CD1c-positive myeloid dendritic cell (primary cell): Measurements from ENCODE around the gene MAST1.
"Not testable (repeated sequence)": the region's sequence is repeated elsewhere in the genome, so short reads cannot be mapped to it uniquely, and the experiment has no call there.

Source experiments
- DNase-seq: peaks from one replicate; pipeline ENCODE4 v3.0.0-alpha.2; 2016; ENCODE audit errors: extremely low spot score

MAST1 gene

DNA sequence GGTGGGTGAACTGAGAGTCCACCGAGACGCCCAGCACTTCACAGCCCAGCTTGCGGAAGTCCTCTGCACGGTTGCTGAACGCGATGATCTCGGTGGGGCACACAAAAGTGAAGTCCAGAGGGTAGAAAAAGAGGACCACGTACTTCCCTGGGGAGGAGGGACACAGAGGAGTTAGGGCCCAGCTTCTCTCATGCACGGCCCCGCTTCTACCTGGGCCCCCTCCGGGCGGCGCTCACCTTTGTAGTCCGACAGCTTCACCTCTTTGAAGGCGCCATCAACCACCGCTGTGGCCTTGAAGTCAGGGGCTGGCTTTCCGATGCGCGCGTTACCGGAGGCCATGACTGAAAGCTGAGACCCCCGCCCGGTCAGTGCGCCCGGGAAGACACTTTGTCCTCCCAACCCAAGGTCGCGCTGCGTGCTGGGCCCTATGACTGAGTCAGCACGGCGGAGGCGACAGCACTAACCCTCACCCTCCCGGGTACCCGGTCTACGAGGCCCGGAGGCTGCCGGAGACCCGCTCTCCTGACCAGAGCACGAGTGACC, 37.3 kb upstream of the MAST1 start:
- no peak for DNase-seq

DNA sequence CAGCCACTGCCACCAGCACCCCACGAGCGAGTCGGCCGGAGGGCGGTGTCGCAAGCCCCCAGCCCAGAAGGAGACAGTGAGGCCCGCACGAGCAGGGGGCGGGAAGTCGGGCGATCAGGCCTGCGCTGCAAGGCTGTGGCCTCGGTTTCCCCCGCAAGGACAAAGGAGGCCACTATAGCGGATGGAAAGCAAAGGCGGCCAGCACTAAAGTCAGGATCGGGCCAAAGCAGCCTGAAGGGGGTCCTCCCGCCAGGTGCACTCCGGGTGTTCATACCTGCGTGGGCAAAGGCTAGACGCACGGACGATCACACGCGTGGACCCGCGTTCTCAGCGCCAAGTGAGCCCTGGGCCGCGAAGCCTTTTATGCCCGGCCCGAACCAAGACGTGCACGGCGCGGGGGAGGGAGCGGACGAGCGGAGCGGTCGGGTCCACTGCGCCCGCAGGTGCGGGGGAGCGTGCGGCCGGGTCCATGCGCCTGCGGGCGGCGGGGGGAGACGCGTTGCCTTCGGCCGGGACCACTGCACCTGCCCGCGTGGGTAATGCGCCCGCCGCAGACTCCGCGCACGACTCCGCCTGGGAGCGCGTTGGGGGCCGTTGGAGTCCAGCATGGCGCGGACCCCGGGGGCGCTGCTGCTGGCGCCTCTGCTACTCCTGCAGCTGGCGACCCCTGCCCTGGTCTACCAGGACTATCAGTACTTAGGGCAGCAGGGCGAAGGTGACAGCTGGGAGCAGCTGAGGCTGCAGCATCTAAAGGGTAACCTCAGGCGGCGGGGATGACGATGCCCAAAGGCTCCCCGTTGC, 36.6 kb upstream of the MAST1 start, which contains the start of the genes PRDX2 and THSD8:
PRDX2 (minus strand) TSS at position 335 of the 801 bp plus-strand sequence. CDS start 539 bp downstream, outside the sequence.
THSD8 (plus strand) TSS at position 604 of the 801 bp plus-strand sequence; CDS start at position 607, 3 bp downstream.
- DNase-seq, result peak; percentile 57

DNA sequence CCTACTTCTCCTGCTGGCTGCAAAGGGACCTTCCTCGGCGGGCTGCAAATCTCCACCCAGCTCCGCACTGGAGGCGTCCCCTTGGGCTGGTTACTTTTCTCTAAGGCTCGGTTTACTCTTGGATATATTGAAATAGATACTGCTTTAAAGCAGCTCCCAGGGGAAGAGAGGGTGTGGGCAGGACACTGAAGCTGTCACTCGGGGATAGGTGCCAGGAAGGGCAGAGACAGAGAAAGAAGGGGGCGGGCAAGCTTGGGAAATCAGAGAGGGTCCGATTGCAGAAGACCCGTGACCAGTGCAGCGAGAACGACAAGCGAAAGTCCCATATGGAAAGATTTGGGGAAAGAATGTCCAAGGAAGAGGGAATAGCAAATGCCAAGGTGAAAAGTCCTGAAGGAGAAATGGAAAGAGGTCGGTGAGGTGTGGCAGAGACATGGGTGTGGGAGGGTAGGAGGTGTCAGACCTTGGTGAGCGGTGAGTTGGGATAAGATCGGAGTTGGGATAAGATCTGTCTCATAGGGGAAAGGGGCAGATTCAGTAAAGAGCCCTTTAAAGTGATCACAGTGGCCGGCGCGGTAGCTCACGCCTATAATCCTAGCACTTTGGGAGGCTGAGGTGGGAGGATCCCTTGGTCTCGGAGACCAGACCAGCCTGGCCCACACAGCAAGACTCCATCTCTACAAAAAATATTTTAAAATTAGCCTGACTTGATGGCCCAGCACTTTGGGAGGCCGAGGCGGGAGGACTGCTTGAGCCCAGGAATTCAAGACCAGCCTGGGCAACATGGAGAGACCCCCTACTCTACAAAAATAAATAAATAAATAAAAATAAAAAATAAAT, 35.8 kb upstream of the MAST1 start:
- DNase-seq, result peak; percentile 7

DNA sequence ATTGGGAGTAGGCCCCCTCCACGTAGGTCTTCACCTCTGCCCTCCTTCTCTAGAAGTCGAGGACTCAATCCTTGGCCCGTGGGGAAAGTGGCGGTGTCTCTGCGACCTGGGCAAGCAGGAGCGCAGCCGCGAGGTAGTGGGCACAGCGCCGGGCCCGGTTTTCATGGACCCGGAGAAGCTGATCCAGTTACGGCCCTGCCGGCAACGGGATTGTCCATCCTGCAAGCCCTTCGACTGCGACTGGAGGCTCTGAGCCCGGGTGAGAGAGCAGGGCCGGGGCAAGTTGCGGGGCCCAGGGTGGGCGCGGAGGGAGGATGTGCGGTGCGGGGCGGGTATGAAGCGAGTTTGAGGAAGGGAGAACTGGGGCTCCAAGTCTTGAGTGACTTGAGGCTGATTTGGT, 34.3 kb upstream of the MAST1 start:
- no peak for DNase-seq

DNA sequence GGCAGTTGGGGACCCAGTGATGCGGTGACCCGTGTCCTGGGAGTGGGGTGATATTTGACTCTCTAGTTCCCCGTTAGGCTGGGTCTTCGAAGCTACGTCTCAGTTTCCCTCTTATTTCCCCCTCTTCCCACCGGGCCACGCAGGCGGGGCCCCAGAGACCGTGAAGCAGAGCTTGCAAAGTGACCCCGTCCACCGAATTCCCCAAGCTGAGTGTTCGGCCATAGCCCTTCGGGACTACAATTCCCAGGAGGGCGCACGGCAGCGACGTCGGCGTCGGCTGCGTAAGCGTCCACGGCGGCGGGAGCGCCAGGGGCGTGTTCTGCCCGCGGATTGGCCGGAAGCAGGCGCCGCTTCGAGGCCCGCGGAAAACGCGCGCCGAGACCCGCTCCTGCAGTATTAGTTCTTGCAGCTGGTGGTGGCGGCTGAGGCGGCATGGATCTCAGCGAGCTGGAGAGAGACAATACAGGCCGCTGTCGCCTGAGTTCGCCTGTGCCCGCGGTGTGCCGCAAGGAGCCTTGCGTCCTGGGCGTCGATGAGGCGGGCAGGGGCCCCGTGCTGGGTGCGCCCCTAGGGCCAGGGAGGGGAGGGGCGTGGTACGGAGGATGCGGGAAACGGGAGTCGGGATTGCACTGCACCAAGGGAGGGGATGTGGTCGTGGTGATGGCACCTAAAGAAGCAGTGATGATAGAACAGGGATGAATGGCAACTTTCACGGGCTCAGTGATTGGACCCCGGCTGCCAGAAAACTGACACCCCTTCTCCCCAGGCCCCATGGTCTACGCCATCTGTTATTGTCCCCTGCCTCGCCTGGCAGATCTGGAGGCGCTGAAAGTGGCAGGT, 31.9 kb upstream of the MAST1 start, which contains the start of gene RNASEH2A:
RNASEH2A (plus strand) TSS at position 343 of the 840 bp plus-strand sequence; CDS start at position 433, 90 bp downstream.
- DNase-seq, result peak; percentile 94

DNA sequence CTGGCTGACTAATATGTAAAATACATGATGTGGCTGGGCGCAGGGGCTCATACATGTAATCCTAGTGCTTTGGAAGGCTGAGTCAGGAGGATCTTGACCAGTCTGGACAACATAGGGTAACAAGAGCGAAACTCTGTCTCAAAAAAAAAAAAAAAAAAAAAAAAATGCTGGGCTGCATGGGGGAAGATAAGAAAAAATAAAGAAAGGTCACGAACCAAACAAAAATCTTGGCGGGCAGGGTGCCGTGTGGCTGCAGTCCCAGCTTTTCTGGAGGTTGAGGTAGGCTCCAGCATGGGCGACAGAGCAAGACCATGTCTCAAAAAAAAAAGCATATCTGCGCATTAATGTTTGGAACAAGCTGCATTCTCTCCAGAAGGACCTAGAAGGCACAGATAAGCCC, 23.2 kb upstream of the MAST1 start:
- DNase-seq, result no peak

DNA sequence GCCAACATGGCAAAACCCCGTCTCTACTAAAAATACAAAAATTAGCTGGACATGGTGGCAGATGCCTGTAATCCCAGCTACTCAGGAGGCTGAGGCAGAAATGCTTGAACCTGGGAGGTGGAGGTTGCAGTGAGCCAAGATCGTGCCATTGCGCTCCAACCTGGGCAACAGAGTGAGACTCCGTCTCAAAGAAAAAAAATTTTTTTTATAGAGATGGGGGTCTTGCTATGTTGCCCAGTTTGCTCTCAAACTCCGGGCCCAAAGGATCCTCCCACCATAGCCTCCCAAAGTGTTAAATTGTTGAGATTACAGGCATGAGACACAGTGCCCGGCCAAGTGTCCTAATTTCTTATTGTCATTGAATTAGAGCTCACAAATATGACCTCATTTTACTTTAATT, 21.1 kb upstream of the MAST1 start:
- DNase-seq, result not testable (repeated sequence)

DNA sequence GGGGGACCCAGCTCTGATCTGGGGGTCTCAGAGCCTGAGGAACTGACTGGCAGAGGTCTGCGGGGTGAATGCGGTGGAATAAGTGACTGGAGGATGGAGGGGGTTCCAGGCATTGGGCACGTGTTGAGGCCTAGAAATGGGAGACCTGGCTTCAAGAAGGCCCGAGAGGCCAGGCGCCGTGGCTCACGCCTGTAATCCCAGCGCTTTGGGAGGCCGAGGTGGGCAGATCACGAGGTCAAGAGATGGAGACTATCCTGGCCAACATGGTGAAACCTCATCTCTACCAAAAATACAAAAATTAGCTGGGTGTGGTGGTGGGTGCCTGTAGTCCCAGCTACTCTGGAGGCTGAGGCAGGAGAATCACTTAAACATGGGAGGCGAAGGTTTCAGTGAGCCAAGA, 20.5 kb upstream of the MAST1 start:
- DNase-seq, result not testable (repeated sequence)

DNA sequence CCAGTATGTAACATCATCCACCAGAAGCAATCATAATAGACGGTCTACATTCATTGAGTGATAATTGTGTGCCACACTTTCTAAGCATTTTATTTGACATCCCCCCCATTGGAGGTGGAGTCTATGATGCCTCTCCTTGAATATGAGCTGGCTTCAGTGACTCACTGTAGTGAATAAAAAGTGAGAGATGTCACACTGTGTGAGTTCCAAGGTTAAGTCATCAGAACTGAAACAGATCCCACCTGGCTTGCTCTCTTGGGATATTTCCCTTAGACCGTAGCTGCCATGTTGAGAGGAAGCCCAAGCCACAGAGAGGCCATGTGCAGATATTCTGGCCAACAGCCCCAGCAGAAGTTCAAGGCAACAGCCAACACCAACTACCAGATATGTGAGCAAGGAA, 16.6 kb upstream of the MAST1 start:
- no peak for DNase-seq

DNA sequence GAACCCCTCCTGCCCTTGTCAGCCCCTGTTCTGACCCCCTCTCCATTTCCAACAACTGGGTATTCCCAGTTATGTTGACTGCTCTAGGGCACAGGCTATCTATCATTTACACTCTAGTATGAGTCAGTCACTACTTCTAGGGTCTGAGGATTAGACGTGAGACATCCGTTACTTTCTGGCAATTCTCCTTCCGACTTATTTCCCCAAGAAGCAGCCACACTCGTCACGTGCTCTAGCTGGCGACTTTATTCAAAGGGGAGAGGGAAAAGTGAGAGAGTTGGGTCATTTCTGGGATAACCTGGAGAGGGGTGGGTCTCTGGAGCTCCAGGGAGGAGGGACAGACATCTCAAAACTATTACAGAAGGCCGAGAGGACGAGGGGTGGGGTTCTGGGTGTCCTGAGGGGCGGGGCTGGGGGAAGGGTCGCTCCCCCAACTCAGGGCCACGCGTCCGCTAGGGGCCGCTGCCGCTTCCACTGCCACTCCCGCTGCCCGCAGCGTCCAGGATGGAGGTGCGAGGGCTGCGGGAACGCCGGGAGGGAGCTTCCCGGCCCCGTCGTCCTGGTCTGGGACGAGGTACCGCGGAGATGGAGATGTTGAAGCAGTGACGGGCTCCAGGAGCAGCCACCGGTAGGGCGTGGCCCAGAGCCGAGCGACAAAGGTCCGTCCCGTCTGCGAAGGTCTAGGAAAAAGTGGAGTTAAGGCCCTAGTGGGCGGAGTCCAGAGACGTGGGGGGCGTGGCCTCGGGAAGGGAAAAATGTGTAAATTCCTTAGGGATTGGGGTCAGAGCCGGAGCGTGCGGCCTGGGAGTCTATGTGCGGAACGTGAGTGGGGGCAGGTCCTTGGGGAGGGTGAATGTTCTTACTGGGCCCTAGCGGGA, 12.8 kb upstream of the MAST1 start:
- peak; percentile 37 for DNase-seq

DNA sequence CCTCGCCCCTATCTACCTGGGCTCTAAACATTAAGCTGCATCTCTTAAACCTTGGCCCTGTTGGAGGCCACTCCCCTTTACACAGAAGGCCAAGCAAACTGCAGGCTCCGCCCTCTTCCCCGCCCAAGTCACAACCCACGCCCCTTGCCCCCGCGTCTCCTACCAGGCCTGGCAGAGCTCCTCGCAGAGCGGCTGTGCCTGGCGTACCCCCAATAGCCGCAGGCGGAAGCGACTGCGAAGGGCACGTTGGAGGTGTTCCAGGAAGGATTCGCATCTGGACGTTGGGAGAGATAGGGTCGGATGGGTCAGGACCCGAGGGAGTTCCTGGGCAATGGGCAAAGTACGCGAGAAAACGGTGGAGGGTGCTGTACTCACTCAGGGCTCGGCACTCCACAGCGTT, 9.8 kb upstream of the MAST1 start:
- DNase-seq, result no peak

DNA sequence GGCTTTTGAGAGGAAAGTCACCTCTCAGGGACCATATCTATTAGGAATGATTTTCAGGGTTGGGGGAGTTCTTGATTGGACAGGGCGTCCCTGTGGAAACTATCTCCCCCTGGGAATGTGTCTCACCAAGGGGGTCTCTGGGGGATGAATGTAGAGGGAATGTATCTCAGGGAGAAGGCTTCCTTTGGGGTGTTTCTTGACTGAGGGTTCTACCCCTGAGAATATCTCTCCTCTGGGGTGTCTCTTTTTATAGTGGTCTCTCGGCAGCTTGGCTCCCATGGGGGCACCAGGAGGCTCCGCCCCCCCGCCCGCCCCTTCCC, 4.9 kb upstream of the MAST1 start:
- no peak for DNase-seq

DNA sequence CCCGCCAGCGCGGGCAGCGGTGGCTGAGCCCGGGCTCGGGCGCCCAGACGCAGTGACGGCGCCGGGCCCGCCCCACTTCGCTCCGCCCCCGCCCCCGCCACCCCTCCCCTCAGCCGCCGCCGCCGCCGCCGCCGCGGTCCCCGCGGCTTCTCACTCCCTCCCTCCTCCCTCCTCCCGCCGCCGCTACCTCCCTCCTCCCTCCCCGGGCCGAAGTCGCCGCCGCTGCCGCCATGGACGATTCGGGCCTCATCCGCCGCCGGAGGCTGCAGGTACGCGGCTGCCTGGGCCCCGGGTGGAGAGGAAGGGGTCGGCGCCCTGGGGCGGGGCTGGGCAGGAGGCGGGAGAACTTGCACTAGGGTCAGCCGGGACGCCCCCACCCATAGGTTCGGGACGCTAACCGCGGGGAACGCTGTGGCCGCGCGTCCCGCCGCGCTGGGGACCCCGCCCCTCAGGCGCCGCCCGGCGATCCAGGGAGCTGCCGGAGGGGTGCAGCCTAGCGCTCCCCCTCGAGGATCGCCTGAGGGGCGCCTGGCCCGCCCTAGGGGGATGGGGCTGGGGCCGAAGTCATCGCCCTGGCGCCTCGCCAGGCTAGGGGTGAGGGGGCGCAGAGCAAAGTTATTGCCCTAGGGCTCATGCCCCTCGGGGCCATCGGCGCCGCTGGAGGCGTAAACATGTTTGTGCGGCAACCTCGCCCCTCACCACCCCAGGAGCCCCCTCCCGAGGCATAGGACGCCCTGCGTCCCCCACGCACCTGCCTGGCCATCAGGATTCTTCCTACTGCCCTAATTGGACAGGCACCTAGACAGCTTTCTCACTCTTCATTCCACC, 4.4 kb upstream of the MAST1 start:
- peak; percentile 19 for DNase-seq

DNA sequence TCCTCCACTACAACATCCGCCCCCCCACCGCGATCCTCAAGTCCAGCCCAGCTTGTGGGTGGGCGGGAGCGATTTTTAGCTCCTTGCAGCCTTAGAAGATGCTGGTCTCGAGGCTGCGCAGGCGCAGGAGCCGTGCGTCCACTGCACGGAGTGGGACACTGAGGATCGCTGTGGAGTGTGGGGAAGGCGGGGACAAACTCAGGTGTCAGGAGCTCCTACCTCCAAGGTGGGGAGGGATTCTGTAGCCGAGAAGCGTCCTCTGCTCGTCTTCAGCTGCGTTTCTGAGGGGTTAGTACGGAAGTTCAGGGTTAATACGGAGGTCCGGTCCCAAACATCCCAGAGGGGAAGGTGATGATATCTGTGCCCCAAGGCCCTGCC, 3.8 kb upstream of the MAST1 start, which contains the start of gene RTBDN:
RTBDN (minus strand) TSS at position 14 of the 378 bp plus-strand sequence. CDS start 4,600 bp downstream, outside the sequence.
- DNase-seq, result no peak

DNA sequence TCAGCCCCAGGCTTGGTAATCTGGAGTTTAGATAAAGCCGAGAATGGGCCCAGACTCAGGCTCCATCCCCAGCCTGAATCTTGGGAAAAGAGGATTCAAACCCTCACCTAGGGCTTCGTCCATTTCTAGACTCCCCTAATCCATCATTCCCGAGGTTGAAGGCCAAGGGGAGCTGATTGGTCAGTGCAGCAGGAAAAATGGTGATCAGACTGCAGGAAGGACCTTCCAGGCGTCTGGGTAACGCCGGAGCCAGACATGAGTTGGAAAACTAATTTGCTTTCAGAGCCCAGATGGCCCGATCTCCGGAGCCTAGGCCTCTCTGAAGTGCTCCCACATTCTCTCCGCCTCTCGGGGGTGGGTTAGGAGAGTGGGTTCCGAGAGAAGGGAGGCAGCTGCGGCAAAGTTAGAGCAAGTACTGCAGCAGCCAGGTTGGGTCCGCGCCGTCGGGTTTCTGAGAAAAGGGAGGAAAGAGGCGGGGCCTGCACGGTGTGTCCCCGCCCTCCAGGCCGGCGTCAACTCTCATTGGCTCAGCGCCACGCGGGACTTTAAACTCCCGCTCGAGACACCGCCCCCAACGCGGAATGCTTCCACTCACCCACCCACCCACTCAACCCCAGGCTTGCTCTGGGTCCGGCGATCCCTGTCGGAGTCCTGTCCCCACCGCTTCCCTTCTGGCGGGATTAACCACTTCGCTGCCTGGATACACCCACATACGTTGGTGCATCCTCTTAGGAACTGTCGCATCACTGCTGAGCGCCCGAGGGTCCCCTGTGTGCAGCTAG, 3.1 kb upstream of the MAST1 start:
- DNase-seq, result peak; percentile 37

DNA sequence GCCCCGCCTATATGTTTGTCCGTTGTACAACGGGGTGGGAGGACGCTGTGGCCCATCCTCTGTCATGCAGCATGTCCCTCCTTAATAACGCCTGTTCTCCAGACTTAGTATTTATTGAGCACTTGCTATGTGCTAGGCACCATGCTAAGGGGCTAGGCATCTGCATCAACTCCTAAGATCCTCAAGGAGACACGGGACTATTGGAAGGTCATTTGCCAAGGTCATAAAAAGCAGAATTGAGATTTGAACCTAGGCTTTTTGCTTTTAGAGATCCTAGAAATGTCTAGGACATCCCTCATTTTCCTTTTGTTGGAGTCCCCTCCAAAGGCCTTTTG, 1.8 kb upstream of the MAST1 start:
- DNase-seq, result no peak

DNA sequence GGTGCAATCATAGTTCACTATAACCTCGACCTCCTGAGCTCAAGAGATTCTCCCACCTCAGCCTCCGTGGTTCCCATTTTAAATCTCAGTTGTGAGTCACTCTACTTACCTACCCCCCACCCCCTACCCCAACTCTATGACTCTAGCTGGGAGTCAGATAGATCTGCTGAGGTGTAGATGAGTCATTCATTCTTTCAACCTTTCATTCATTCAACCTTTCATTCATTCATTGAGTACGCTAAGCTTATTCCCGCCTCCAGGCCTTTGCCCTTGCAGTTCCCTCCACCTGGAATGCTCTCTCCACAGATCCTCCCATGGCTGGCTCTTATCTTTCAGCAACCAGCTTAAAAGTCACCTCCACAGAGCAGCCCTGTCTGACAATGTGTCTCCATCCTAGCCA, 1.1 kb upstream of the MAST1 start:
- DNase-seq, result no peak

DNA sequence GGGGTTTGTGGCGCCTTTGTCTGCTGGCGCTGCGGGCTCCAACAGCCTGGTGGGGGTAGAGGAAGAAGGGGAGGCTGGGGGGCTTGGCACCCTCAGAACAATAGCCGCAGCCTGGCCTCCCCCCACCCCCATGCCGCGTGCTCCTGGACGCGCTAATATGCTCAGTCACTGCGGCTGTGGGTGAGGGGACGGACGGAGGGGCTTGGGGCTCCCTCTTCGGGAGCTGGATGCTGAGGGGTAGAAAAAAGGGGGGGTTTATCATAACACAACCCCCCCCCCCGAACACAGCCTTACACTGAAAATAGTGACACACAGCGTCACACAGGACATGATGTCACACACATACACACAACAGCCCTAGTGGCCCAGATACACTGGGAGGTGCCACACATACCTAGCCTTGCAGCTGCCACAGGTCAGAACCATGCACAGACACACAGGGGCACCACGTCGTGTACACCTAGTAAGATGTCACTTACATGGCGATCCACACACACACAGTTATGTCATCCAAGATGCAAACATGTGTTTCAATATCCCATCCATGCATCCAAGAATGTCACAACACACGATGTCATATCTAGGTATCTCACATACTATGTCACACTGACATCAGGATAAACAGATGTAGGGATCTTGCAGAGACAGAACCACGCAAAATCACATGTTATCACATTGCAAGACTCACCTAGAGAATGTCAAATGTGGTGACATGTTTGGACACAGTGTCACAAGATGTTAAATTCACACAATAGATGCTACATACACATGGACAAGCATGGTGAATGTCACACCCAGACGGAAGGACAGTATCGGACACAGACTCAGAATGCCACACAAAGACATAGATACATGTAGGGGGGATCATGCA, 806 bp downstream of the MAST1 start:
- DNase-seq, result no peak
